Measurements from ENCODE around the gene NTRK1.

Gene NTRK1

GRCh38 chr1:156836892-156837291, 23.8 kb upstream of the NTRK1 start:
- DNase-seq (ENCODE audit: low read depth in 1 of 2, low spot score in 1 of 2): no peak

GRCh38 chr1:156838972-156839371, 21.7 kb upstream of the NTRK1 start:
- DNase-seq (ENCODE audit: low read depth in 1 of 2, low spot score in 1 of 2): no peak

GRCh38 chr1:156839426-156840109, 21.1 kb upstream of the NTRK1 start:
- DNase-seq (ENCODE audit: low read depth in 1 of 2, low spot score in 1 of 2): no peak

GRCh38 chr1:156840186-156840897, 20.3 kb upstream of the NTRK1 start:
- DNase-seq (ENCODE audit: low read depth in 1 of 2, low spot score in 1 of 2): no peak

- no peak for DNase-seq (ENCODE audit: low read depth in 1 of 2, low spot score in 1 of 2)
These were observed 19.8 kb upstream of the NTRK1 start for GRCh38 chr1:156840898-156841279.

- no peak for DNase-seq (ENCODE audit: low read depth in 1 of 2, low spot score in 1 of 2)
These were observed 19.3 kb upstream of the NTRK1 start for GRCh38 chr1:156841295-156841855.

- no peak for DNase-seq (ENCODE audit: low read depth in 1 of 2, low spot score in 1 of 2)
These were observed 17.9 kb upstream of the NTRK1 start for GRCh38 chr1:156842618-156843300.

- DNase-seq (ENCODE audit: low read depth in 1 of 2, low spot score in 1 of 2): no peak
These were observed 16.6 kb upstream of the NTRK1 start for GRCh38 chr1:156844102-156844501.

GRCh38 chr1:156844638-156845037, 16.0 kb upstream of the NTRK1 start:
- DNase-seq (ENCODE audit: low read depth in 1 of 2, low spot score in 1 of 2): no peak

GRCh38 chr1:156845055-156845952, 15.4 kb upstream of the NTRK1 start:
- DNase-seq (ENCODE audit: low read depth in 1 of 2, low spot score in 1 of 2): no peak

GRCh38 chr1:156845953-156846545, 14.6 kb upstream of the NTRK1 start:
- DNase-seq (ENCODE audit: low read depth in 1 of 2, low spot score in 1 of 2): no peak

- DNase-seq (ENCODE audit: low read depth in 1 of 2, low spot score in 1 of 2): no peak
These were observed 14.0 kb upstream of the NTRK1 start for GRCh38 chr1:156846643-156847042.

- DNase-seq (ENCODE audit: low read depth in 1 of 2, low spot score in 1 of 2): no peak
These were observed 12.8 kb upstream of the NTRK1 start for GRCh38 chr1:156847591-156848460.

GRCh38 chr1:156848461-156849150, 12.1 kb upstream of the NTRK1 start:
- DNase-seq (ENCODE audit: low read depth in 1 of 2, low spot score in 1 of 2): peak; percentile 18 to 41

- DNase-seq (ENCODE audit: low read depth in 1 of 2, low spot score in 1 of 2): no peak
These were observed 11.5 kb upstream of the NTRK1 start for GRCh38 chr1:156849151-156849496.

GRCh38 chr1:156851779-156852417, 8.8 kb upstream of the NTRK1 start:
- no peak for DNase-seq (ENCODE audit: low read depth in 1 of 2, low spot score in 1 of 2)

GRCh38 chr1:156852418-156852874, 8.2 kb upstream of the NTRK1 start:
- no peak for DNase-seq (ENCODE audit: low read depth in 1 of 2, low spot score in 1 of 2)

- DNase-seq (ENCODE audit: low read depth in 1 of 2, low spot score in 1 of 2): no peak
These were observed 6.9 kb upstream of the NTRK1 start for GRCh38 chr1:156853761-156854160.

Data from activated CD4-positive, alpha-beta T cell treated with anti-CD3 and anti-CD28 coated beads, Interleukin-2, amount 50 U/mL, for 24 hours (primary cell).